ENCODE measurements around the gene VMAC.

GRCh38 chr19:5927441-5927821 lies 22.8 kb downstream of the VMAC start:
- TF ChIP-seq POLR2A (IDR thresholded peaks at IDR 0.05) (no peak), CTCF (IDR thresholded peaks at IDR 0.05) (no peak)

Data from right lobe of liver (tissue), 4 donors.